GM19463 (cell line): ENCODE results near the gene SCT.

Experiments used
- ATAC-seq: cut with Tn5 transposase; IDR thresholded peaks from one replicate; pipeline ENCODE4 v1.9.1; 2021; ENCODE audit warnings: mild to moderate bottlenecking, moderate library complexity; ENCODE audit not compliant: unreplicated experiment

SCT gene

DNA sequence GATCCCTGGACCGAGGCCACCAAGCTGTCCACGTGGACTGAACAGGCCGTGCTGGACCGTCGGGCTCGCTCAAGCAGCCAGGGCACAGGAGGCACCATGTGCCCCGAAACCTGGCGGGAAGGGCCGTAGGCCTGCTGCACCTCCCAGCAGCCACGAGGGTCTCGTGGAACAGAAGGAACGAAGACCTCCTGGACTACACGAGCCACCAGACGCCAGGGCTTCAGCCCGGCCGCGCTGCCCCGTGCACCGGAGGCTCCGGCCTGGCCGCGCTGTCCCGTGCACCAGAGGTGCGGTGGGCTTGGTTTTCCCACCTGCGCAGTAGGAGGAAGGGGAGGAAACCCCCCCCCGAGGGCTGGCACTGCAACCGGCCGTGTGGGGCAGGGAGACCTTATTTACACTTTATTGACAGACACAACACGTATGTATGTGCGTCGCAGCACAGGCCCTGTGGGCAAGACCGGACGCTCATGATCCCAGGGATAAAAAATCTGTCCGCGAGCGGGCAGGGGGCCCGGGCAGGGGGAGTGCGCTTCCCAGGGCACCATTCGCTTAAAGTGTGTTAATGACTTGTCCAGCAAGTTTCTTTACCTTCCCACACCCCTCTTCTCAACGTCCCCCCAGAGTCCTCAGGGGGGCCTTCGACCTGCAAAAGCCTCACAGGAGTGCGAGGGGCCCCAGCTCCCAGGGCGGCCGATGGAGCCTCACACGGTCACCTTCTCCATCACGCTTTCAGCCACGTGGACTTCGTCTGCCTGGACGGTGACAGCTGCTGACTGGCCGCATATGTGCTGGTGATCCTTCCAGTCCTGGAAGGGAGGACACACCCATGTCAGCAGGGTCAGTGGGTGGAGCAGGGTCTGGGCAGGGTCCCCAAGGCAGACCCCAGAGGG is 17.1 kb upstream of the SCT start:
- ATAC-seq = no peak

DNA sequence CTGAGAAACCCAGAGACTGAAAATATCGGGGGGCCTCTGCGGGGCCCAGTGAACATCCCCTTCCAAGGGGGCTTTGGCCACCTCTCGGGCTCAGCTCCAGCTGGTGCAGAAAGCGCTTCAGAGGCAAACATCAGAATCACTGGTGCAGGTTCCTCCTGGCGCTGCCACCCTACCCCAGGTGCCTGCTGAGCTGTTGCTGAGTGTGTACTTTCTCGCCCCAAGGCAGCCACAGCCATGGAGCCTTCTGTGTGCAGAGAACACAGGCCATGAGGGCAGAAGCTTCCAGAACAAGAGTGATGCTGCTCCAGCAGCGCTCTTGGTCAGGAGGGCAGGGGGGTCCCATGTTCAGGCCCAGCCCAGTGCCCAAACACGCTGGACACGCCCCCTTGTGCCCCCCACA is 16.4 kb upstream of the SCT start:
- ATAC-seq = no peak

GRCh38 chr11:641806-642370 is 14.9 kb upstream of the SCT start:
- no peak for ATAC-seq

- ATAC-seq = no peak
These were observed 13.2 kb upstream of the SCT start for GRCh38 chr11:640021-640706.

DNA sequence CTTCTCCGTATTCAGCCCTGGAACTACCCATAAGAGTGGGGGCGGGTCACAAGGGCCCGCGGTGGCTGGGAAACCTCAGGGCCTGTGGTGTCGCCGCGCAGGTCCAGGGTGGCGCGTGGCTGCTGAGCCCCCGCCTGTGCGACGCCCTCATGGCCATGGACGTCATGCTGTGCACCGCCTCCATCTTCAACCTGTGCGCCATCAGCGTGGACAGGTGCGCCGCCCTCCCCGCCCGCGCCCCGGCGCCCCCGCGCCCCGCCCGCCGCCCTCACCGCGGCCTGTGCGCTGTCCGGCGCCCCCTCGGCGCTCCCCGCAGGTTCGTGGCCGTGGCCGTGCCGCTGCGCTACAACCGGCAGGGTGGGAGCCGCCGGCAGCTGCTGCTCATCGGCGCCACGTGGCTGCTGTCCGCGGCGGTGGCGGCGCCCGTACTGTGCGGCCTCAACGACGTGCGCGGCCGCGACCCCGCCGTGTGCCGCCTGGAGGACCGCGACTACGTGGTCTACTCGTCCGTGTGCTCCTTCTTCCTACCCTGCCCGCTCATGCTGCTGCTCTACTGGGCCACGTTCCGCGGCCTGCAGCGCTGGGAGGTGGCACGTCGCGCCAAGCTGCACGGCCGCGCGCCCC is 12.5 kb upstream of the SCT start:
- no peak for ATAC-seq

- ATAC-seq = no peak
These were observed 11.8 kb upstream of the SCT start for GRCh38 chr11:638631-639331.

DNA sequence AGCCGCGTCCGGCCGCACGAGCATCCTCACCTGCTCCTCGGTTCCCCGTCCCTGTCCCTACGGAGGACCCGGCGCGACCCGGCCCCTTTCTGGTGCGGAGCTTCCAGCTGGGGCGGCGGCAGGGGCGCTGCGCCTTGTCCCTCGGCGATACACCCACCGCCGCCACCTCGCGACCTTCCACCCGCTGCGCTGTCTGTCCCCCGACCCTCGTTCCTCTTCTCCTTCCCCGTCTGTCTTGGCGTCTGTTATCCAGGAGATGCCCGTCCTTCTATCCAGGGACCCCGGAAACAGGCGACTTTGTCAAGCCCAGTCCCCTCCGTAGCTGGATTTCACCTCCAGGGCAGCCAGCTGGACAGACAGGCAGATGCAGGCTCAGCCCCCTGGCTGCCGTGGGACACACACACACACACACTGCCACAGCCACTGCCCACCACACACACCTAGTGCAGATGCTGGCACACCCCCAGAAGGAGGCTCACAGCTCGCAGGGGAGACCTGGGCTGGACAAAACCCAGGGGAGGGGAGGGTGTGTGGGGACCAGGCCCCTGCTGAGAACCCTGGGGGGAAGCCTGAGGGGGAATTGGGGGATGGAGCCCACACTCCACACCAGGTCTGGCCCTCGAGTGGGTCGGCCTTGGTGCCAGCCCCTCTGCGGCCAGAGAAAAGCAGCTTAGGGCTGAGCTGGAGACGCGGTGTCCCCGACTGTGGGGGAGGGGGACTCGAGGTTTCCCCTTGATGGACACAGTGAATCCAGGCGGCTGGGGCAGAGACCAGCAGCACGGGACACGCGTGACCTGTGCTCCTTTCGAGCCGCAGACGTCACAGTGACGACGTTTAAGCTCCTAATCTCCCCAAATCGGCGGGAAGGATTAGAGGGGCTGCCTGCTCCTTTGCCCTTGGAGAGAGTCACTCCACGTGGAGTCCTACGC is 10.9 kb upstream of the SCT start:
- no peak for ATAC-seq

DNA sequence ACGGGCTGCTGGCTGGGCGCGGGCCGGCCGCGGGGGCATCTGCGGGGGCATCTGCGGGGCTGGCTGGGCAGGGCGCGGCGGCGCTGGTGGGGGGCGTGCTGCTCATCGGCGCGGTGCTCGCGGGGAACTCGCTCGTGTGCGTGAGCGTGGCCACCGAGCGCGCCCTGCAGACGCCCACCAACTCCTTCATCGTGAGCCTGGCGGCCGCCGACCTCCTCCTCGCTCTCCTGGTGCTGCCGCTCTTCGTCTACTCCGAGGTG is 10.3 kb upstream of the SCT start:
- ATAC-seq = no peak

GRCh38 chr11:636511-637332 is 9.7 kb upstream of the SCT start, which contains the start of gene DRD4:
Gene DRD4, plus strand, starts transcription at chr11:637269. Its CDS starts 36 bp downstream, at chr11:637305.
- no peak for ATAC-seq

GRCh38 chr11:635945-636510 is 9.0 kb upstream of the SCT start:
- no peak for ATAC-seq

DNA sequence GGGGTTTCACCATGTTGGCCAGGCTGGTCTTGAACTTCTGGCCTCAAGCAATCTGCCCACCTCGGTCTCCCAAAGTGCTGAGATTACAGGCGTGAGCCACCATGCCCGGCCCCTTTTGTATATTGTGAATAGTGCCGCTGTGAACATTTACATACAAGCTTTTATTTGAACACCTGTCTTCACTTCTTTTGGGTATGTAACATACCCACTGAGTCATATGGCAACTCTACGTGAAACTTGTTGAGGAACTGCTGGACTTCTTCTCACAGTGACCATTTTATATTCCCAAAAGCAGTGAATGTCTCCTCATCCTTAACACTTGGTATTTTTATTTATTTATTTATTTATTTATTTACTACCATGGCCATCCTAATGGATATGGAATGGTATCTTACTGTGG is 3.9 kb upstream of the SCT start:
- ATAC-seq = no peak

DNA sequence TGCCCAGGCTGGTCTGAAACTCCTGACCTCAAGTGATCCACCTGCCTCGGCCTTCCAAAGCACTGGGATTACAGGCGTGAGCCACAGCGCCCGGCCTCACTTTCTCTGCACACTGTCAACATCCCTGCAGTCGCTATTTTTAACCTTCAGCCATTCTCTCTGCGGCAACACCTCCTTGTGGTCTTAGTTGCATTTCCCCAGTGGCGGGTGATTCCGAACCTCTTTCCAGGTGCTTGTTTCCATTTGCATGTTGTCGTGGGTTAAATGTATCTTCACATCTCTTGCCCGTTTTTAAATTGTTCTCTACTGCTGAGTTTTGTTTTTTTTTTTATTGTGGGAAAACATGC is 2.2 kb upstream of the SCT start:
- ATAC-seq = no peak

- ATAC-seq = no peak
These were observed 1.1 kb upstream of the SCT start for GRCh38 chr11:628056-628455.

GRCh38 chr11:627308-627576 is 261 bp upstream of the SCT start:
- ATAC-seq = no peak

- ATAC-seq = no peak
These were observed 1.2 kb downstream of the SCT start for GRCh38 chr11:625636-626268.

DNA sequence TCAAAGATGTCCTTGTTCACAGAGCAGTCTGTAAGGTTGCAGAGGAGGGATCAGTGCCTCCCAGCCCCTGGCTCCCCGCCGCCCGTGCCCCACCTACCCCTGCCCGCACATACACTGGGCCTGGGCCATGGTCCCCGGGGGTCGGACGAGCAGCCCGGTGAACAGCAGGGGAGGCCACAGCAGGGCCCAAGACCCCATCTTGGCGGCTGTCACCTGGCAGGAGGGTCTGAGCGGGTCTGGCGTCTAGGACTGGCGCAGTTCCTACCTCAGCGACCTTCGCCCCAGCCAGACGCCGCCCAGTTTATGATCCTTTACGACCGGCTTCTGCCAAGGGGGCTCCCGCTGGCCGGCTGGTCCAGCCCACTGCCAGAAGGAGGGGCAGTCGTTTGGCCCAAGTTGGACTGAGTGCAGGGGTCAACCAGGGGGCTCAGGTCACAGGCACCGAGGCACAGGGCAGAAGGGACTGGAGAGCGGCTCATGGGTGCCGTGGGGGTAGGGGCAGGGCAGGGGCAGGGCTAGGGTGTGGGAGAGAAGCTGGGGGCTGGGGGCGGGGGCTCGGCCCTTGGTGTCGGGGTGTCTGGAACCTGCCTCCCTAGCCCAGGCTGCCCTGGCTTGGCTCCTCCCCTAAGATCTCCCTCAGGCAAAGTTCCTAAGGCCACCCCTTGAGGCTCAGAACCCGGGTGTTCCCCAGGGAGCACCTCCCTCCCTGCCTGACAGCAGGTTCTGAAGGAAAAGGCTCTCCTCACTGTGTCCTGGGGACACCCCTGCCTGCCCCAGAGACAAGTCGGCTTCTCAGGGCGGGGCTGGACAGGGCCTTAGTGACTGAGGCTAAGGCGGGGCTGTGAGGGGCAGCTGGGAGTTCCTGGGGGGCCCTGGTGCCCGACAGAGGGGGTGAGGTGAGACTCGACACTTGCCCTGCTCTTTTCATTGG is 2.0 kb downstream of the SCT start, which contains the start of gene CDHR5:
CDHR5 (minus strand) TSS at position 251 of the 931 bp plus-strand sequence; CDS start at position 198, 53 bp downstream.
- ATAC-seq = no peak

DNA sequence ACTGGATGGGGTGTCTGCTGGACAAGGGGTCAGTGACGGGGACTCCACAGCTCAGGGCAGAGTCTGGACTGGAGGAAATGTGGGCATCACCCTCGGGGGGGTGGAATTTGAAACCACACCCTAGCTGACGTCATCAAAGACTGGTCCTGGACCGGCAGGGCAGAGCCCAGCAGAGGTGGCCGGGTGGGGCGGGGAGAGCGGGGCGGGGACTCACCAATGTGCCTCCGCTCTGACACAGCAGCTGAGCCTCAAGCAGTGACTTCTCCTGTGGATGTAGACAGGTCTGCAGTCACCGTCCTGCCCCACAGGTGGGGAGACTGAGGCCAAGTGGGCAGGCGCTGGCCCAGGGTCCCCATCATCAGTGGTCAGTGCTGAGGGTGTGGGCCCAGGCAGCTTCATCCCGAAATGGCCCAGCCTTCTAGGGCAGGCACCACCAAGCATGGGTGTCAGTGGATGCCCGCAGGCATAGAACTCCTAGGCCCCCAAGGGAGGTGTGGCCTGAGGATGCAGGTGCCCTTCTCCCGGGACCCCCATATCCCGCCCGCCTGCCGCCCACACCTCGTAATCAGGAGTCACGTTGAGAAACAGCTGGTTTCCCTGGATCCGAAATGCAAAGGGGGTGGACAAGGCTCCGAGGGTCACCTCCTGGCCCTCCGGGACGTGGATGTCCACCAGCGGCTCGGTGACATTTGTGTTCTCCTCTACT is 2.8 kb downstream of the SCT start:
- ATAC-seq = no peak
